Colonic mucosa (tissue), 4 donors: ENCODE data around the gene WDR81. TPM values are rescaled to one million over a fixed set of nuclear protein-coding genes. Genes with fewer than 3 reads are reported as not detected.
"Not testable (repeated sequence)": the region's sequence is repeated elsewhere in the genome, so short reads cannot be mapped to it uniquely, and the experiment has no call there.

Experiments
- DNase-seq: peaks from one replicate; pipeline ENCODE4 v3.0.0-alpha.2; 2020
- H3K27ac ChIP-seq: fragments of 200-600 bp; one replicate; pipeline ENCODE4 v1.8.0; 2021
- H3K27me3 ChIP-seq: fragments of 200-600 bp; one replicate; pipeline ENCODE4 v1.8.0; 2021
- H3K36me3 ChIP-seq: fragments of 200-600 bp; one replicate; pipeline ENCODE4 v1.8.0; 2021
- H3K4me1 ChIP-seq: fragments of 200-600 bp; one replicate; pipeline ENCODE4 v1.8.0; 2021; ENCODE audit warnings: mild to moderate bottlenecking
- H3K4me3 ChIP-seq: fragments of 200-600 bp; one replicate; pipeline ENCODE4 v1.8.0; 2021
- H3K9ac ChIP-seq, 2 donors: one replicate each; pipeline ENCODE4 v1.7.0; 2013; ENCODE audit warnings: control low read depth in 2 of 2, low read depth in 2 of 2, low read length in 2 of 2
- H3K9me3 ChIP-seq: fragments of 200-600 bp; one replicate; pipeline ENCODE4 v1.8.0; 2021
- CTCF ChIP-seq: fragments of 200-600 bp; IDR thresholded peaks from one replicate; pipeline ENCODE4 v1.8.0; 2022; ENCODE audit warnings: antibody characterized with exemption, mild to moderate bottlenecking
- intact Hi-C: fragments of 100-400 bp; cut with DNase I; formaldehyde crosslinking; loops from one replicate; pipeline ENCODE4 v1.14.1; 2022
- total RNA-seq, 2 donors: library from RNA; stranded (reverse); fragmentation: NEBNext Ultra II Directional in 1 of 2; extraction: Animal tissue kit (Norgen Biotek cat#: 25700) in 1 of 2; gene quantifications; one replicate each; pipeline ENCODE4 v1.2.1, GENCODE V29; 2021
- donor health status: healthy.
- donor health status: DM: no; HTN: no; CAD: no.
- donor health status: DM: no; HTN: no; CAD: no.

The WDR81 gene
- total RNA-seq, 2 donors from 2014 or later: 9.2 to 16.0 TPM

- Histone ChIP-seq H3K4me1 (peaks cover 4% of the 10 kb centered on the region), H3K27me3 (no peaks in the 10 kb centered on the region), H3K27ac (no peak overlapping the region), H3K36me3 (no peaks in the 10 kb centered on the region), H3K9me3 (no peaks in the 10 kb centered on the region), H3K4me3 (no peak overlapping the region), H3K9ac (no peak overlapping the region)
- TF ChIP-seq CTCF: no peak
- no peak for DNase-seq
- intact Hi-C loops: no loop called here
Measured at GRCh38 chr17:1735834-1736347, 11.4 kb downstream of the WDR81 start.

- H3K36me3 ChIP-seq: no peaks in the 10 kb centered on the region
- H3K27me3 ChIP-seq: no peaks in the 10 kb centered on the region
Measured at GRCh38 chr17:1736348-1737281, 12.1 kb downstream of the WDR81 start.

GRCh38 chr17:1737531-1738291, 13.2 kb downstream of the WDR81 start:
- Histone ChIP-seq H3K9ac (no peak overlapping the region), H3K36me3 (no peaks in the 10 kb centered on the region), H3K9me3 (no peaks in the 10 kb centered on the region), H3K4me1 (peaks cover 4% of the 10 kb centered on the region), H3K27ac (no peak overlapping the region), H3K4me3 (no peak overlapping the region), H3K27me3 (no peaks in the 10 kb centered on the region)
- intact Hi-C loops: no loop called here
- TF ChIP-seq CTCF: no peak
- no peak for DNase-seq

More at GRCh38 chr17:1736348-1737281, 12.1 kb downstream of the WDR81 start:
- Histone ChIP-seq H3K9me3 (no peaks in the 10 kb centered on the region), H3K4me1 (peaks cover 4% of the 10 kb centered on the region), H3K4me3 (no peak overlapping the region), H3K9ac (peak overlapping the region in 1 of 2 donors; percentile 12), H3K27ac (no peak overlapping the region)
- no peak for TF ChIP-seq CTCF
- no peak for DNase-seq
- intact Hi-C loops: no loop called here

GRCh38 chr17:1741899-1742298, 17.4 kb downstream of the WDR81 start:
- H3K27ac ChIP-seq, H3K9ac ChIP-seq, H3K36me3 ChIP-seq, H3K4me3 ChIP-seq, DNase-seq, intact Hi-C loops, H3K4me1 ChIP-seq, H3K27me3 ChIP-seq, H3K9me3 ChIP-seq: not testable (repeated sequence)

GRCh38 chr17:1742371-1743087, 18.0 kb downstream of the WDR81 start, which contains the start of gene SERPINF2:
Gene SERPINF2, plus strand, starts transcription at chr17:1742871. Its CDS starts 2,125 bp downstream, at chr17:1744996.
- no peak for TF ChIP-seq CTCF

More at GRCh38 chr17:1742371-1743087, 18.0 kb downstream of the WDR81 start, which contains the start of gene SERPINF2:
- Histone ChIP-seq H3K27me3 (no peaks in the 10 kb centered on the region), H3K36me3 (no peaks in the 10 kb centered on the region), H3K9ac (no peak within 1 kb of the TSS), H3K27ac (no peak within 1 kb of the TSS), H3K4me1 (peaks cover 4% of the 10 kb centered on the region), H3K9me3 (no peaks in the 10 kb centered on the region), H3K4me3 (no peak within 1 kb of the TSS)
- no peak for DNase-seq
- intact Hi-C loops: no loop called here
